H1 (cell line): ENCODE results near the gene ZDHHC22. TPM values are rescaled to one million over a fixed set of nuclear protein-coding genes. Genes with fewer than 3 reads are reported as not detected.

Experiments used
- CTCF ChIA-PET: fragments of 300-600 bp; sonication (Branson Sonifier 250); formaldehyde crosslinking; loops from one replicate; lab custom pipeline; 2021; ENCODE audit not compliant: partially characterized antibody; lab: Charles Lee
- POLR2A ChIA-PET: fragments of 300-600 bp; sonication (Branson Sonifier 250); formaldehyde crosslinking; loops from one replicate; lab custom pipeline; 2021; ENCODE audit warnings: inconsistent platforms; ENCODE audit not compliant: partially characterized antibody; lab: Charles Lee
- DNase-seq, 2 experiments: peaks; one replicate each; pipeline versions ENCODE4 v3.0.0 to v3.0.0-alpha.2; 2010 to 2022; ENCODE audit warnings: low spot score in 2 of 2, low read depth in 1 of 2, mixed read lengths in 1 of 2
- FAIRE-seq: peaks from 2 replicates; lab custom pipeline; 2011; peaks lifted over from hg19 to GRCh38; lab: Jason Lieb, UNC
- H2AFZ ChIP-seq: 2 replicates; pipeline ENCODE4 v1.8.1; 2012; ENCODE audit warnings: low read length, inconsistent platforms
- H2AK5ac ChIP-seq: 2 replicates; pipeline ENCODE4 v1.6.1; 2013; ENCODE audit warnings: low read depth, low read length
- H2BK120ac ChIP-seq: replicated peaks from 2 replicates; pipeline ENCODE3; 2013; ENCODE audit warnings: low read depth, low read length, inconsistent platforms
- H2BK12ac ChIP-seq: 2 replicates; pipeline ENCODE4 v1.6.1; 2013; ENCODE audit warnings: low read depth, low read length
- H2BK15ac ChIP-seq: 2 replicates; pipeline ENCODE4 v1.6.1; 2013; ENCODE audit warnings: low read length
- H2BK20ac ChIP-seq: 2 replicates; pipeline ENCODE4 v1.6.1; 2013; ENCODE audit warnings: low read length
- H2BK5ac ChIP-seq: 2 replicates; pipeline ENCODE4 v1.6.1; 2013; ENCODE audit warnings: low read depth, low read length
- H3K14ac ChIP-seq: 2 replicates; pipeline ENCODE4 v1.6.1; 2013; ENCODE audit warnings: inconsistent platforms; ENCODE audit not compliant: insufficient read length
- H3K18ac ChIP-seq: 2 replicates; pipeline ENCODE4 v1.6.1; 2013; ENCODE audit warnings: low read length; ENCODE audit errors: extremely low read depth
- H3K23ac ChIP-seq: 2 replicates; pipeline ENCODE4 v1.6.1; 2013; ENCODE audit warnings: inconsistent platforms; ENCODE audit not compliant: insufficient read length
- H3K23me2 ChIP-seq: 2 replicates; pipeline ENCODE4 v1.6.1; 2013; ENCODE audit warnings: low read depth, low read length
- H3K27ac ChIP-seq: 2 replicates; pipeline ENCODE4 v1.6.1; 2011; ENCODE audit warnings: low read depth, low read length, inconsistent platforms
- H3K27me3 ChIP-seq, 4 experiments: replicated peaks in 1 of 4; 1 replicate in 1 of 4; 2 replicates in 3 of 4; pipeline versions ENCODE4 v1.6.1 to v1.8.1; 2011 to 2013; ENCODE audit warnings: low read length in 3 of 4, mild to moderate bottlenecking in 3 of 4, inconsistent platforms in 2 of 4, mixed read lengths in 2 of 4, moderate library complexity in 1 of 4; ENCODE audit not compliant: control insufficient read depth in 3 of 4, insufficient read depth in 3 of 4; ENCODE audit errors: extremely low read depth in 1 of 4
- H3K36me3 ChIP-seq, 4 experiments: 2 replicates each; pipeline versions ENCODE4 v1.6.1 to v1.8.1; 2011 to 2013; ENCODE audit warnings: mild to moderate bottlenecking in 4 of 4, low read length in 3 of 4, moderate library complexity in 2 of 4, control low read depth in 1 of 4, inconsistent platforms in 1 of 4; ENCODE audit not compliant: insufficient read depth in 4 of 4, control insufficient read depth in 2 of 4
- H3K4ac ChIP-seq: replicated peaks from 2 replicates; pipeline ENCODE3; 2013; ENCODE audit warnings: low read length, low read depth, mixed read lengths, inconsistent platforms; ENCODE audit not compliant: insufficient read length
- H3K4me1 ChIP-seq, 4 experiments: replicated peaks in 1 of 4; 1 replicate in 1 of 4; 2 replicates in 3 of 4; pipeline versions ENCODE4 v1.6.1 to v1.8.1; 2011 to 2013; ENCODE audit warnings: low read length in 3 of 4, inconsistent platforms in 2 of 4, mixed read lengths in 1 of 4; ENCODE audit not compliant: insufficient read depth in 4 of 4, control insufficient read depth in 3 of 4
- H3K4me2 ChIP-seq, 2 experiments: 2 replicates each; pipeline versions ENCODE4 v1.6.1 to v1.8.1; 2011 to 2013; ENCODE audit warnings: low read depth in 2 of 2, low read length in 2 of 2, control low read depth in 1 of 2, inconsistent platforms in 1 of 2, mild to moderate bottlenecking in 1 of 2; ENCODE audit not compliant: insufficient read depth in 1 of 2
- H3K4me3 ChIP-seq, 4 experiments: fragments of 200-600, 300-600 bp in 1 of 4; sonication (generic), shearing (Covaris generic), sonication (Bioruptor Twin) in 1 of 4; 2 replicates each; pipeline versions ENCODE4 v1.5.1 to v1.8.1; 2011 to 2016; ENCODE audit warnings: low read length in 4 of 4, low read depth in 3 of 4, control low read depth in 2 of 4, inconsistent platforms in 2 of 4, mild to moderate bottlenecking in 2 of 4, mixed read lengths in 1 of 4, moderate library complexity in 1 of 4; ENCODE audit not compliant: insufficient read depth in 2 of 4; ENCODE audit errors: extremely low read depth in 1 of 4
- H3K56ac ChIP-seq: replicated peaks from 2 replicates; pipeline ENCODE3; 2013; ENCODE audit warnings: low read depth, mild to moderate bottlenecking, mixed read lengths, low read length, inconsistent platforms; ENCODE audit not compliant: insufficient read length
- H3K79me1 ChIP-seq: 2 replicates; pipeline ENCODE4 v1.6.1; 2013; ENCODE audit warnings: low read depth, low read length, control low read depth
- H3K79me2 ChIP-seq, 2 experiments: 2 replicates each; pipeline versions ENCODE4 v1.6.1 to v1.8.1; 2012 to 2013; ENCODE audit warnings: low read length in 2 of 2, mild to moderate bottlenecking in 2 of 2, inconsistent platforms in 1 of 2; ENCODE audit not compliant: insufficient read depth in 2 of 2, control insufficient read depth in 1 of 2
- H3K9ac ChIP-seq, 4 experiments: replicated peaks in 1 of 4; 1 replicate in 1 of 4; 2 replicates in 3 of 4; pipeline versions ENCODE4 v1.6.1 to v1.8.1; 2011 to 2013; ENCODE audit warnings: low read depth in 3 of 4, low read length in 3 of 4, control low read depth in 2 of 4, mild to moderate bottlenecking in 2 of 4, moderate library complexity in 2 of 4, inconsistent platforms in 1 of 4; ENCODE audit errors: extremely low read depth in 1 of 4
- H3K9me3 ChIP-seq, 2 experiments: 2 replicates each; pipeline versions ENCODE4 v1.6.1 to v1.8.1; 2012 to 2013; ENCODE audit warnings: mild to moderate bottlenecking in 2 of 2, moderate library complexity in 2 of 2, control low read depth in 1 of 2, inconsistent platforms in 1 of 2, low read depth in 1 of 2, low read length in 1 of 2, mixed read lengths in 1 of 2; ENCODE audit not compliant: insufficient read depth in 2 of 2
- H4K20me1 ChIP-seq, 2 experiments: replicated peaks in 1 of 2; 2 replicates each; pipeline versions ENCODE3 to v1.8.1; 2011 to 2013; ENCODE audit warnings: inconsistent platforms in 2 of 2, low read length in 2 of 2, mild to moderate bottlenecking in 1 of 2; ENCODE audit not compliant: insufficient read depth in 2 of 2, control insufficient read depth in 1 of 2
- H4K5ac ChIP-seq: 2 replicates; pipeline ENCODE4 v1.6.1; 2013; ENCODE audit warnings: low read length, low read depth, mixed read lengths, inconsistent platforms; ENCODE audit not compliant: insufficient read length
- H4K8ac ChIP-seq: 2 replicates; pipeline ENCODE4 v1.8.0; 2013; ENCODE audit warnings: mild to moderate bottlenecking, moderate library complexity, low read length, inconsistent platforms; ENCODE audit not compliant: insufficient read depth; ENCODE audit errors: extremely low read depth
- H4K91ac ChIP-seq: replicated peaks from 2 replicates; pipeline ENCODE3; 2013; ENCODE audit warnings: low read length, mixed read lengths, inconsistent platforms; ENCODE audit not compliant: insufficient read length
- NRF1 ChIP-seq: IDR thresholded peaks from 2 replicates; pipeline ENCODE4 v1.6.1; 2011; ENCODE audit warnings: mild to moderate bottlenecking, low read depth, low read length, improper control_type of control experiment
- POU5F1 ChIP-seq: IDR thresholded peaks from 2 replicates; pipeline ENCODE4 v1.6.1; 2011; ENCODE audit warnings: low read depth, mild to moderate bottlenecking, low read length, moderate library complexity
- SP4 ChIP-seq: IDR thresholded peaks from 2 replicates; pipeline ENCODE4 v1.6.1; 2012; ENCODE audit warnings: low read length, inconsistent platforms
- WGBS, 2 experiments: shearing (Covaris generic) in 1 of 2; methylation state at CpG; one replicate each; pipeline versions ENCODE4 v1.1.6 to v1.1.7; 2013 to 2015; ENCODE audit warnings: low lambda C conversion rate in 2 of 2, mixed read lengths in 2 of 2, inconsistent platforms in 1 of 2, low coverage in 1 of 2, missing lambda C conversion rate in 1 of 2; ENCODE audit not compliant: insufficient replicate concordance in 2 of 2, insufficient coverage in 1 of 2, insufficient read length in 1 of 2; ENCODE audit errors: extremely low coverage in 1 of 2, missing lambda C conversion rate in 1 of 2; 5-methylcytosine and 5-hydroxymethylcytosine counted together
- polyA plus RNA-seq, 7 experiments: library from polyadenylated mRNA; depleted of rRNA in 3 of 7; stranded (reverse) in 5 of 7; unstranded in 2 of 7; fragments of >200 nt in 5 of 7; fragments of 200-250 nt in 2 of 7; gene quantifications; 1 replicate in 5 of 7; 2 replicates in 1 of 7; 4 replicates in 1 of 7; pipeline versions ENCODE4 v1.2.1 to v1.2.3, GENCODE V29; 2011 to 2013; ENCODE audit warnings: missing spikeins in 2 of 7, mixed read lengths in 2 of 7
- total RNA-seq: library from RNA; stranded (reverse); fragmentation: NEBNext Ultra II Directional; extraction: Animal tissue kit (Norgen Biotek cat#: 25700); gene quantifications from 2 replicates; pipeline ENCODE4 v1.2.1, GENCODE V29; 2021

ZDHHC22 gene
- total and polyA plus RNA-seq, 2 of the 8 experiments (the other 6 are each of a cell fraction or from before 2014, with no cell fraction given) = 23.8 to 55.2 TPM

GRCh38 chr14:77184396-77185092 is 43.0 kb upstream of the ZDHHC22 start:
- Histone ChIP-seq H2BK120ac (no peak overlapping the region), H3K23me2 (peaks cover 6% of the 10 kb centered on the region; the same call in 1 of the 2 replicates), H2AFZ (no peak overlapping the region), H3K27me3 (peaks cover 0 to 3% (median 1%) of the 10 kb centered on the region in 4 experiments; a peak in 3 of 7 replicates), H3K9ac (no peak overlapping the region), H2AK5ac (no peak overlapping the region; the same call in 1 of the 2 replicates), H3K4me2 (no peak overlapping the region), H3K79me1 (no peaks in the 10 kb centered on the region; the same call in 1 of the 2 replicates), H4K5ac (no peak overlapping the region), H4K20me1 (no peaks in the 10 kb centered on the region), H3K79me2 (no peaks in the 10 kb centered on the region), H3K9me3 (no peaks in the 10 kb centered on the region), H2BK15ac (no peak overlapping the region), H3K56ac (no peak overlapping the region), H2BK20ac (no peak overlapping the region), H3K36me3 (no peaks in the 10 kb centered on the region), H3K4me1 (peaks cover 3 to 14% (median 10%) of the 10 kb centered on the region in 4 experiments), H3K4me3 (no peak overlapping the region), H3K23ac (no peak overlapping the region), H4K8ac (no peak overlapping the region), H3K18ac (no peak overlapping the region), H2BK5ac (no peak overlapping the region), H3K14ac (no peak overlapping the region), H3K27ac (no peak overlapping the region), H4K91ac (no peak overlapping the region), H3K4ac (no peak overlapping the region), H2BK12ac (no peak overlapping the region)
- FAIRE-seq (no peak), DNase-seq (no peak)
- ChIA-PET CTCF (interaction anchor here (0.7 to 13.7 kb wide), 13 partner anchors 10 to 274 kb away, joined by 3 to 178 read pairs (median 5); partner anchors contain the start of gene ZDHHC22), POLR2A (interaction anchor here (0.7 to 1.6 kb wide), 4 partner anchors 9 to 42 kb away, joined by 3 to 5 read pairs (median 4); no protein-coding TSS in a partner anchor)
- 87% methylated on average over 11 of the region's 11 CpGs; no CpG with 5 or more reads in 1 of the 2 experiments for WGBS, 2 experiments
- TF ChIP-seq NRF1 (no peak), POU5F1 (no peak), SP4 (no peak)
